ENCODE data around the gene FCRL4.

GRCh38 chr1:157626099-157626498 lies 28.2 kb upstream of the FCRL4 start:
- TF ChIP-seq CTCF (IDR thresholded peaks at IDR 0.05) (no peak), POLR2A (IDR thresholded peaks at IDR 0.05) (no peak)

Measured in sigmoid colon (tissue), 3 donors.